Glomerular visceral epithelial cell (primary cell): Measurements from ENCODE around the gene BRWD1.
"Not testable (repeated sequence)": the region's sequence is repeated elsewhere in the genome, so short reads cannot be mapped to it uniquely, and the experiment has no call there.

Experiments used
- DNase-seq: peaks from one replicate; pipeline ENCODE4 v3.0.0-alpha.2; 2016; ENCODE audit errors: extremely low spot score

Gene BRWD1

DNA sequence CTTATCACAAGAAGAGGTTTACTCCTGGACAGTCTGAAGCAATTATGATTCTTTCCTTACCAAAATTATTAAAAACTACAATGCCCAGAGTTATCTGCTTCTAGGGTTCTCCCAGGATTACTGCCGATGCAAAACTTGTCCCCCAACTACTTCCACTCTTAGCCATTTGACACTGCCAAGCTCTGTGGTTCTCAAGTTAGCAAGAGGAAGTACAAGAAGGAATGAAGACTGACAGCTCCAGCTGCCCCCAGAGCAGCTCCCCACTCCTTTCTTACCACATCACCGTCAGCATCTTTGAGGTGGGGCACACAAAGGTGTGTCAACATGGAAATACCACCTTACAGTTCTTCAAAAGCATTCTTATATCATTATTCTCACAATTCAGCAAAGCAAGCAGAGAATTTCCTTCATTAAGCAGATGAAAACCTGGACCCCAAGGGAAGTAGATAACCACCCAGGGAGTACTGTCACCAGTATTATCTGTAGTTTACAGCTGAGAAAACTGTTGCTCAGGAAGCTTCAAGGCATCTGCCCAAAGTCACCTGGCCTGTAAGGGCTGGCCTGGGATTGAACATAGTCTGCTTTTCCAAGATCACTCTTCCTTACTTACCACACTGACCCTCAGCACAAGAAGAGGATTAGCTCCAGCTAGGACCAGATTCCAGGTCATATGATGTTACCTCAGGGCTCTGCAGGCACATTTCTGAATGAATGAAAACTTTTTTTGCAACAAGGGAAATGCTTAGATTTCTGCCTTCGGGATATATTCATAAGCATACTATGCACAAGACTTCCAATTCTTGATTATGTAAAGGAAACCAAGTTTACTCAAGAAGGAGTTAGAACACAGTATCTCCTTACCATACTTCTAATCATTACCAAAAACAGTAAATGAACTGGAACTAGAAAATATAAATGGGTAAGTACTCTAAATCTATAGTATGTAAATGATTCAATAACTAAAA lies 139.4 kb downstream of the BRWD1 start:
- no peak for DNase-seq

DNA sequence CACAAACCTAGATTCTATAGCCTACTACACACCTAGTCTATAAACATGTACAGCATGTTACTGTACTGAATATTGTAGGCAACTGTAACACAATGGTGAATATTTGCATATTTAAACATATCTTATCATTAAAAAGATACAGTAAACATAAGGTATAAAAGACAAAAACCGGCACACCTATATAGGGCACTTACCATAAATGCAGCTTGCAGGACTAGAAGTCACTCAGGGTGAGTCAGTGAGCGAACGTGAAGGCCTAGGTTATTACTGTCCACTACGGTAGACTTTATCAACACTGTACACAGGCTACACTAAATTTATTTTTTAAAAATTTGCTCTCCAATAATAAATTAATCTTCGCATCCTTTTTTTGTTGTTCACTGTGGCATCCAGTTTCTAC lies 143.5 kb downstream of the BRWD1 start:
- DNase-seq = no peak

DNA sequence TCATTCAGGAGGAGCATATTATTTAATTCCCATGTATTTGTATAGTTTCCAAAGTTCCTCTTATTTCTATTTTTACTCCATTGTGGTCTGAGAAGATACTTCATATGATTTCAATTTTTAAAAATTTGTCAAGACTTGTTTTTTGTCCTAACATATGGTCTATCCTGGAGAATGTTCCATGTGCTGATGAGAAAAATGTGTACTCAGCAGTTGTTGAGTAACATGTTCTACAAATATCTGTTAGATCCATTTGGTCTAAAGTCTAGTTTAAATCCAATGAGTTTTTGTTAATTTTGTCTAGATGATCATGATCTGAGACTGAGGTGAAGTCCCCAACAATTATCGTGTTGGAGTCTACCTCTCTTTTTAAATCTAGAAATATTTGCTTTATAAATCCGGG lies 144.6 kb downstream of the BRWD1 start:
- no peak for DNase-seq

DNA sequence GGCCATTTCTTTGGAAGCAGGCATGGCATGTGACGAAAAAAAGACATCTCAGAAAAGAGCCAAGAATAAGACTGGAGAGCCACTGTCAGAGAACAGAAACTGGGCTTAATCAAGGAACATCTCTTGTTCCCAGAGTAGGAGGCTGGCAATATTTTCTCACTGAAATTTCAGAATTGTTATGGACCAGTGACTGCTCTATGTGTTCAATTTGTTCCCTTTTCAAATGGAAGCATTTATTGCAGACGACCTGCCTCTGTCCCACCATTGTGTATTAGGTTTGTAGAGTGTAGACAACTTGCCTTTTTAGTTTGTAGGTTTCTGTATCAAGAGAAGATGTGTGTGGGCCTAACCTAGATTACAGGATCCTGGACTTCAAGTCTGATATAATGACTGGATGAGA lies 148.9 kb downstream of the BRWD1 start:
- no peak for DNase-seq

- no peak for DNase-seq
These were observed 152.4 kb downstream of the BRWD1 start for GRCh38 chr21:39161064-39161463.

DNA sequence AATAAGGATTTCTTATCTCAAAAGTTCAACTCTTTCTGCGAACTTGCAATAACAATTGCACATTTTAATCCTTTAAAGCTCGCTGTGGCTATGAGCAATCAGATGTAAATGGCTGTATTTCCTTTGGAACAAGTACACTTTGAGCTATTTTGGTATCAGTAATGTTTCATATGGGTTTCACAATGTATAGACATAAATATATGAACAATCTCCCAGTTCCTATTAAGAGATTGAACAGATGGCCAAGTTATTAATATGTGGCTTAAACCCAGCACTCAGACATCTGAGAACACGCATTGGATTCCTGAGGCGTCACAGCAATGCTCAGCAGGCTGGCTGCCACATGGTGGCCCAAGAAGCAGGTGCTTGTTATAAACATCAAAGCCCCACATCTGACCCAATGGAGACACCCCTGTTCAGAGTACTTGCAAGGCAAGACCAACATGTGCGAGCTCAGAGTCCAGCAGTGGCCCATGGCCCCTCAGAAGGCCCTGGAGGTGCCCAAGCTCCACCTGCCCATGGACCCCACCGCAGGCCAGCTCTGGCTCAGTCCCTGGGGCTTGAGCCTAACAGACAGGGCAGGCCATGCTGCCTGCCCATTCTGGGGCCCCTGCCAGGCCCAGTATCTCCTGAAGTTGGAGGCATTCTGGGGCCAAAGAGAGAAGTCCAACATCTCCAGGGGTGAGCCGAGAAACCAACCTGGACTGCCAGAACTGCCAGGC lies 153.9 kb downstream of the BRWD1 start:
- no peak for DNase-seq

GRCh38 chr21:39157241-39157640 lies 156.2 kb downstream of the BRWD1 start:
- DNase-seq = not testable (repeated sequence)

DNA sequence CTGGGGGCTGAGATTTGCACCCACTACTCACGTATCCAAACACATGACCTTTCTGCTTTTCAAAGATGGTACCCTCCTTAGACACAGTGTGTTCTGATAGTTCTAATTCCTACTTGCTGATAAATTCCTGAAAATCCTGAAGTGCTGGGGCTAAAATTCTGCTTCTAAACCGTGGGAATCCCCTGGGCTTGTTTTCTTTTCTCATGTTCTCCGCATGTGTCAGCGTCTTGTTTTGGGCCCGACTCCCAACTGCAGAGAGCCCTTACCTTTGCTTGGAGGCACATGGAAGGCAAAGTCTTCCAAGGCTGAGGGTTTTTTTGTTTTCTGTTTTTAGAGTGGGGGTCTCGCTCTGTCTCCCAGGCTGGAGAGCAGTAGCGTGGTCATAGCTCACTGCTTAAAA lies 157.4 kb downstream of the BRWD1 start:
- DNase-seq = peak; percentile 24

DNA sequence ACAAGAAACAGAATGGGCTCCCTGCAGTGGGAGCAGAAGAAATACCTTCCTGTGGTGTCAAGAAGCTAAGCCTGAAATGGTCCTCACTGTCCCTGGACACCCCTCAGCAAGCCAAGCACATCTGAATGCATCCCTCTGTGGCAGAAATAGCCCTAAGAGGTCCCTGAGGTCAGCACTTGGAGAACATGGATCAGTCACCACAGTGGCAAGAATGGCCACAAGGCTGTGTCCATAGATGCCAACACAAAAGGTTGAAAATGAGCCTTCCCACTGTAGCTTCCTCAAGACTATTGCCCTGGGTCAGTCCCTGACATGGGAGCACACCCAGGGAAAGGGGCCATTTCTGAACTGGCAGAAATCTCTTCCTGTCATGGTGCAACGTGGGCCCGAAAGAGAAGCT lies 157.9 kb downstream of the BRWD1 start:
- DNase-seq = no peak

DNA sequence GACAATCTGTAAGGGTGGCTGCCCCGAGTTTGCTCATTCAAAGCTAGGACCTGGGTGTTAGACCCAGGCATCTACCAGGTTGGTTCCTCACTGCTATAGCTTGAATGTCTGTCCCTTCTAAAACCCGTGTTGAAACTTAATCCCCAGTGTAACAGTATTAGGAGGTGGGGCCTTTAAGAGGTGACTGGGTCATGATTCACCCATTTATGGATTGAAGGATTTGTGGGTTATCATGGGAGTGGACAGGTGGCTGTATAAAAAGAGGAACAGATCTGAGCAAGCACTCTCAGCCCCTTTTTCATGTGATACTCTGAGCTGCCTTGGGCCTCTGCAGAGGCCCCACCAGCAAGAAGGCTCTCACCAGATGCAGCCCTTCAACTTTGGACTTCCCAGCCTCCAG lies 159.6 kb downstream of the BRWD1 start:
- DNase-seq = no peak

DNA sequence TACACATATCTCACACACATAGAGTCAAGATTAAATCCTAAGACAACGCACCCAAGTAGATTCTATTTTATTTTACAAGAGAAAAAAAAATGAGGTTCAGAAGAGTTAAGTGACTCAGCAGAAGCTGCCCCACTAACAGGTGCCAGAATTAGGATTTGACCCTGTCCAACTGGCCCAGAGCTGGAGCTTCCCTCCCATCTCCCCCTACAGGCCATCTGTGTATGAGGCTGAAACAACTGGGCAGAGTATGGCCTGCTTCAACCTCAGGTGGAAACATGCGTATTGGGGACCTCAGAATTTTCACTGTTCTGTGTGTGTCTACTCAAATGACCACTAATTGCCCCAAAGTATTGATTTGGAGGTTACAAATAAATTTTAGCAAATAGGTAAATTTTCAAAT lies 160.1 kb downstream of the BRWD1 start:
- no peak for DNase-seq

DNA sequence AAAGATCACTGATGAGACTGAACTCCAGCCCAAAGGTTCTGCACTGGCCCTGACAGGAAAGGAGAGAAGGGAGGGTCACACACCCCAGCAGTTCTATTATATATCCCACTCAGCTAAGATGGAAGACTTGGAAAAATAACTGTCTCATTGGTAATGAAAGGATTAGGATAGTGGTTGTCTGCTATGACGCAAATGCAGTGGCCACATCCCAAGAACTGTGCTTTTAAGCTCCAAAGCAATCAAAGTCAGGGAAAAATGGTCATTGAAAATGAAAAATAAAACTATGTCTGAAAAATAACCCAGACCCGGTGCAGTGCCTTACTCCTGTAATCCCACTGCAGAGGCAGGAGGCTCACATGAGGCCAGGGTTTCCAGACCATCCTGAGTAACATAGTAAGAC lies 161.2 kb downstream of the BRWD1 start:
- DNase-seq = no peak

GRCh38 chr21:39150877-39151276 lies 162.6 kb downstream of the BRWD1 start:
- no peak for DNase-seq

- no peak for DNase-seq
These were observed 163.1 kb downstream of the BRWD1 start for GRCh38 chr21:39150316-39150715.

- no peak for DNase-seq
These were observed 163.6 kb downstream of the BRWD1 start for GRCh38 chr21:39149882-39150281.

- DNase-seq = no peak
These were observed 164.5 kb downstream of the BRWD1 start for GRCh38 chr21:39148975-39149374.

- no peak for DNase-seq
These were observed 169.2 kb downstream of the BRWD1 start for GRCh38 chr21:39144191-39144590.

DNA sequence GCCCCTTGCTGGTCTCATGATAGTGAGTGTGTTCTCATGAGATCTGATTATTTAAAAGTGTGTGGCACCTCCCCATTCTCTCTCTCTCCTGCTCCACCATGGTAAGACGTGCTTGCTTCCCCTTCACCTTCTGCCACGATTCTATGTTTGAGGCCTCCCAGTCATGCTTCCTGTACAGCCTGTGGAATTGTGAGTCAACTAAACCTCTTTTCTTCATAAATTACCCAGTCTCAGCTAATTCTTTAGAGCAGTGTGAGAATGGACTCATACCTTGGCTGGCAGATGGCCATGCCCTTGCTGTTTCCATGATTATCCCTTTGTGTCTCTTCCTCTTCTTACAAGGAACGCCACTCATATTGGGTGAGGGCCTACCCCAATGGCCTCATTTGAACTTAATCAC lies 170.5 kb downstream of the BRWD1 start:
- DNase-seq = no peak

DNA sequence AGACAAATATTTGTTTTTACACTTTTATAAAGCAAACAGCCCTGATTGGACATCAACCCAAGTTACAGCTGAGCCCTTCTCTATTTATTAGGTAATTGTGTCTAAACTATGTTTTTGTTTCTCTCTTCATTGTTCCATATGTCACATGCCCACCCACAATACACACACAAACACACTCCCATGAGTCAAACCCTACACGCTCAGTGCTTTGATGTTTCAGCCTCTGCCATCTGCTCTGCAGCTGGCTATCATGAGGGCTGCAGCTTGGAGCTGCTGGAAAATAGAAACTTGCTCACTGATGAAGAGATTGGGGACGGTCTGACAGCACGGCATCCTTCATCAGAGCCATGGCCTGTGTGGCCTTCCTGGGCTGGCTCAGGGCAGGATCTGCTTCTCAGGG lies 171.9 kb downstream of the BRWD1 start:
- no peak for DNase-seq

DNA sequence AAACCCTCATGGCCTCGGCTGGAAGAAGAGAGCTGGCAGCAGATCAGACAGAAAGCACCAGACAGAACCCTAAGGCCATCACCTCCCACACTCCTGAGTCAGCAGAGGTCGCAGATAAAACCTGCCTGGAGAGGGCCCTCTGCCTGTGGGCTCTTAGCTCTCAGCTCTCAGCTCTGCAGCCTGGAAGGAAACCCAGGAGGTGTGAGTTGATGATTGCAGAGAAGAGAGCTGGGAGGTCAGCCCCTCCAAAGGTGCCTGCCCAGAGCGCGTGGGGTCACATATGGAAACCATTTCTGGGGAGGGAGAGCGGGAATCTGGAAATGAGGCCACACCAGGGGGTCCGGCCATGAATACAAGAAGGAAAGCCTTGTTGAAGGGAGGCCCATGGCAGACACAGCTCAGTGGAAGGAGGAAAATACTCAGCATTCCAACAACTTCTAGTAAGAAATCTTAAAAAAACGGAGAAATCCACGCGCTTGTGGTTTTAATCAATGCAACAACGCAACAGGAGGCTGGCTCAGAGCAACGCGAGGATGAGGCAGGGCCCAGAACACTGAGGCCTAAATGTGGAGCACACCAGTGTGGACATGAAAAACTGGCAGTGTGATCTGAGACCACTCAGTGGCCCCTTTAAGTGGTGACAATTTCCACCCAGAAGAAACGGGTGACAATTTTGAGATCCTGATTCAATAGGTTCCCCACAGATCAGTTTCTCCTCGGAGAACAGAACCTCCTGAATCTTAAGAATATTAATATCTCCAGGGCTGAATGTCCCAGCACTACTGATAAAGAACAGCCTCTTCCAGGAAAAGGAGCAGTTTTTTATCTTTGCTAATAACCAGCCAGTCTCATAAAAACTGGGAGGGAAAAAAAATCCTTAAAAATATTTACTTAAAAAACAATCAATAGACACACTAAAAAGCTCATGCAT lies 175.9 kb downstream of the BRWD1 start:
- peak; percentile 26 for DNase-seq

DNA sequence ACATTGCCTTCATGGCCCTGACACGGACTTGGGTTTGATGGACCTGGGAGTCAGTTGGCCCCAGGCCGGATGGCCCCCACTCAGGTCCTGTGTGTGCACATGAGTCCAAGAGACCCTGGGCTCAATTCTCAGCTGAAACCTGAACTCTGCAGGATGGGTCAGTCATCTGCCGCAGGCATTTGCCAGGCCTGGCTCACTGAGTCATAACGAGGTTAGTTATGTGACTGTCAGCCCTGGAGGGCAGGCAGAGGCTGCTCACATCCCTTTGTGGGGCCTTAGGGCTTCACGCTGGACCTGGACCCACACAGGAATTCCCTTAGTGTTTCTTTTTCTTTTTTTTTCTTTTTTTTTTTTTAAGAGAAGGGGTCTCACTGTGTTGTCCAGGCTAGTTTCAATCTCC lies 176.7 kb downstream of the BRWD1 start:
- peak; percentile 48 for DNase-seq

DNA sequence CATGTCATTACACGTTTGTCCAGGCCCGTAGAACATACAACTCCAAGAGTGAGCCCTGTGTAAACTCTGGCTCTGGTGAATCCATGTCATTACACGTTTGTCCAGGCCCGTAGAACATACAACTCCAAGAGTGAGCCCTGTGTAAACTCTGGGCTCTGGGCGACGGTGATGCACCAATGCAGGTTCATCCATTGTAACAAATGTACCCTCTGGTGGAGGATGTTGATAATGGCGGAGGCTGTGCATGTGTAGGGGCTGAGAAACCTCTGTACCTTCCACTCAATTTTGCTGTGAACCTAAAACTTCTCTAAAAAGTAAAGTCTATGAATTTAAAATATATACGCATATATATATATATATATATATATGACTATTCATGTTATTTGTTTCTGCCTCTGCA lies 177.3 kb downstream of the BRWD1 start:
- DNase-seq = not testable (repeated sequence)
